Prostate gland (tissue), 2 donors: ENCODE measurements around the gene TNNT2.

Source experiments
- CTCF ChIP-seq, 4 experiments: fragments of 200-600 bp in 2 of 4; fragments of 450-650 bp in 2 of 4; sonication (generic) in 2 of 4; IDR thresholded peaks; 1 replicate in 3 of 4; 2 replicates in 1 of 4; pipeline ENCODE4 v1.5.1; 2016 to 2019; ENCODE audit warnings: antibody characterized with exemption in 4 of 4, mild to moderate bottlenecking in 2 of 4, moderate library complexity in 2 of 4
- POLR2A ChIP-seq: fragments of 450-650 bp; IDR thresholded peaks from one replicate; pipeline ENCODE4 v1.6.1; 2016; ENCODE audit warnings: antibody characterized with exemption, mild to moderate bottlenecking
- POLR2AphosphoS5 ChIP-seq: sonication (generic); formaldehyde crosslinking; IDR thresholded peaks from one replicate; pipeline ENCODE4 v1.6.1; 2017; ENCODE audit warnings: antibody characterized with exemption

- no peak for TF ChIP-seq POLR2A
- TF ChIP-seq CTCF (IDR thresholded peaks at IDR 0.05) = no peak
- no peak for TF ChIP-seq POLR2AphosphoS5
Observed at GRCh38 chr1:201386208-201386607, 8.7 kb upstream of the TNNT2 start.
